T-helper 1 cell (primary cell): ENCODE results near the gene FAHD2A.
"Not testable (repeated sequence)": the region's sequence is repeated elsewhere in the genome, so short reads cannot be mapped to it uniquely, and the experiment has no call there.

Source experiments
- DNase-seq, 5 donors: peaks; one replicate each; pipeline ENCODE4 v3.0.0-alpha.2; 2012 to 2020

FAHD2A gene

DNA sequence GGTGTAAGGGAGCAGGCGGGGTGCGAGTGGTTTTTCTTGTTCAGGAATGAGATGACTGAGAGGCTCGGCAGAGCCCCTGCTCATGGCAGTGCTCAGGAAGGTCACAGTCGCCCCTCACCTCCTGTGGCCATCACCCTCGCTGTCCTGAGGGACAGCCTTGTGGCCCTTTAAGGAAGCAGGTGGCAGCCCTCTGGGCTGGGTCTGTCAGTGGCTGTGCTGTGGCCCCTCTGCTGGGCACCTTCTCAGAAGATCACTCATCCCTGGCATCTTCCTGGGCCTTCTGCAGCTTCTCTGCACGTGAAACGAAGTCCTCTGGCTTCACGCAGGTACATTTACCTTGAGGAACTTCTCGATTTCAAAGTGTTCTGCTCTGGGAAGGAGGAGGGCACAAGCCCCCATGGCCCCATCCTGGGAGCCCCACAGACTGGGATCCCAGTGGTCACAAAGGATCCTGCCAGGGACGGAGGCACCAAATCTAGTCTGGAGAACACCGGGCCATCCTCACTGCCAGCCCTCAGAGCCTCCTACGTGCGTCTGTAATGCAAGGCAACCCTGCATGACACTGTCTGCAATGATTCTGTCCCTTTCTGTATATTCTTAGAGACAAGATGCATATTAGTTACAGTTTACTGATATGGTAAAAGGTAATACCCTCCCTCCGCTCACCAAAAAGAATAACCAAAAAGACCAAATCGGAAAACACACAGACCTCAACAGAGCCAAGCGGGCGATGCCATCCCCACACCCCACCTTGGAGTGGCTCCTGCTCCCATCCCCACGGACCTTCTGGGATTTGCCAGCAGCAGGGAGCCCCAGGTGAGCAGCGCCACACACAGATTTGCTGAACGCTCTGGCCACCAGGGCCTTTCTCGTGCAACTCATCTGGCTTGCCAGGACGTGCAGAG is 25.9 kb upstream of the FAHD2A start:
- DNase-seq = no peak

DNA sequence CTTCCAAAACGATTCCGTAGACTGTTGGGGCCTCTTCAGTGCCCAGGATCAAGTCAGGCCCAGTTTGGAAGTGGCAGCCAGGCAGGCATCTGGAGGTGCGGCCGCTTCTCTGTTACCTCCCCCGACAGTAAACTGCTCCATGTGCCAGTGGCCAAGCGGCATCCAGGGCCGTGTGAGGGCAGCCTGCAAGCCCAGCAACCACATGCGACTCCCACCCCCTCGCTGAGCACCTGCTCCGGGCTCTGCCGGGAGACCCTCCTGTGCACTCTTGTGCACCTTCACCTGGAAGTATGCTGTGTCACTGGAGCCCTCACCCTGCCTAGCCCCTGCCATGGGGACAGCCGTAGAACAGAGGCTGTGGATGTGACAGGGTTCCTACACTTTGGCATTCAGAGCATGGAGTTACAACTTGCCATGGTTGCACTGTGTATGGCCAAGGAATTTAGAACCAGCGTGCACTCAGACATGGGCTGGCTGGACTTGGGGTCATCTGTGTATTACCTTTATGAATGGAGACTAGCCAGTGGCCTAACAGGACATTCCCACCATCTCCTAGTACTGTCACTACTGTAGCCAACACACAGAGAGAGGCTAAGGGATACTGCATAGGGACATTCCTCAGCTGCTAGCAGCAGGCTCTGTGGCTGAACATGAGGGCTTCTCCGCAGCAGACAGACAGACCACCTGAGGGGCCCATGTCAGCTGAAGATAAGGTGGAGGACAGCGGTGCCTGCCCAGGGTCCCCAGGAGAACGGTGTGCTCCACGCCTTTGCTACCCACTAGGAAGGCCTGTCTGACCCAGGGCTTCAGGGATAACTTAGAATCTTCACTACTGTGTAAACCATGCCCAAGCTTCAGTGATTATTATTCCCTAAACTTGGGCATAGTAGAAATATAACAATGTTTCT is 25.0 kb upstream of the FAHD2A start:
- no peak for DNase-seq

GRCh38 chr2:95378281-95378680 is 24.2 kb upstream of the FAHD2A start:
- DNase-seq = not testable (repeated sequence)

DNA sequence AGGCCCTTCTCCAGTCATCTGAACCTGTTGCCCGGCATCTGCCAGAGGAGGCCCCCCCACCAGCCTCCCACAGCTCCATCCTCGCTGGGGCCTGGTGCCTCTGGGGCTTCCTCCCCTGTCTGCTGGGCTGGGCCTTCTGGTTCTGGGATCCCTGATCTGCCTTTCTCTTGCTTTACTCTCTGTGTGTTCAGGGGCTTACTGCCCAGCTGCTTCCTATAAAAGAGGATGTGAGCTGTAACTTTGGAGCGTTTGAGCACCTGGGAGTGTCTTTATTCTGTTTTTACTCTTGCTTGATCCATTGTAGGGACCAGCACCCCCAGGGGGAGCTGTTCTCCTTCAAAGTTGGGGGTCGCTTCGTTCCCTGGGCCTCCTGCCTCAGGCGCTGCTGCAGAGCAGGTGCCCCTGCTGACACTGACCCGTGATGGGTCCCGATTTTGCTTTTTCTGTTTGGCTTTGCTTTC is 23.1 kb upstream of the FAHD2A start:
- no peak for DNase-seq

DNA sequence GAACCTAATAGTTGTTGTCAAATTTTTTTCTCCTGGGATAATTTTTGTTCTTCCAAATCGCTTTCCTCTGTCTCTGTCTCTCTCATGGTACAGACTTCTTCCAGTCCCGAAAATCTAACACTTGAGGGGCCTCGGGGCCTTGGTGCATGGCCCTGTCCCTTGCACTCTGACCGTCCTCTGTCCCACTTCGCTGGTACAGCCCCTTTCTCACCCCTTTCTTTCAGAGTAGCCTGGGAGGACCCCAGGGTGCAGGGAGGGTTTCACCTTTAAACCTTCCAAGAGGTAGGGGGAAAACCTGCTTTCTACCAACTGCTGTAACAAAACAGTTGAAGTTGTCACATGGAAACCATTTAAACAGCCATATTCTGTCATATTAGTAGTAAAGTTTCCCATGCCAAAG is 22.2 kb upstream of the FAHD2A start:
- DNase-seq = no peak

GRCh38 chr2:95380731-95381130 is 21.8 kb upstream of the FAHD2A start:
- no peak for DNase-seq

- DNase-seq = no peak
Measured at GRCh38 chr2:95381212-95382191, 21.0 kb upstream of the FAHD2A start.

DNA sequence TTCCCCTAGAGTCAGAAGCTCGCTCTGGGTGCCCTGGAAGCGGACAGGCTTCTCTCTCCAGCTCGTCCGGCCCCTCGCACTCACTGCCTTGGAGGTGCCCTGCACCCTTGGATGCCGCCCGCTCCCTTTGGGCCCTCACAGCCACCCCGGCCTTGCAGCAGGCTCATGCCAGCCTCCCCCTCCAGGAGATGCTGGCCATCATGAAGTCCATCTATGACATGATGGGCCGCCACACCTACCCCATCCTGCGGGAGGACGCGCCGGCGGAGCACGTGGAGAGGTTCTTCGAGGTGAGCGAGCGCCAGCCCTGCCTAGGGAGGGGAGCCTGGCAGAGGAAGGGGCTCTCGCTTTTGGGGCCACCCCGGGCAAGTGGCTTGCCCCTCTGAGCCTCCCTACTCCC is 20.3 kb upstream of the FAHD2A start:
- DNase-seq = no peak

DNA sequence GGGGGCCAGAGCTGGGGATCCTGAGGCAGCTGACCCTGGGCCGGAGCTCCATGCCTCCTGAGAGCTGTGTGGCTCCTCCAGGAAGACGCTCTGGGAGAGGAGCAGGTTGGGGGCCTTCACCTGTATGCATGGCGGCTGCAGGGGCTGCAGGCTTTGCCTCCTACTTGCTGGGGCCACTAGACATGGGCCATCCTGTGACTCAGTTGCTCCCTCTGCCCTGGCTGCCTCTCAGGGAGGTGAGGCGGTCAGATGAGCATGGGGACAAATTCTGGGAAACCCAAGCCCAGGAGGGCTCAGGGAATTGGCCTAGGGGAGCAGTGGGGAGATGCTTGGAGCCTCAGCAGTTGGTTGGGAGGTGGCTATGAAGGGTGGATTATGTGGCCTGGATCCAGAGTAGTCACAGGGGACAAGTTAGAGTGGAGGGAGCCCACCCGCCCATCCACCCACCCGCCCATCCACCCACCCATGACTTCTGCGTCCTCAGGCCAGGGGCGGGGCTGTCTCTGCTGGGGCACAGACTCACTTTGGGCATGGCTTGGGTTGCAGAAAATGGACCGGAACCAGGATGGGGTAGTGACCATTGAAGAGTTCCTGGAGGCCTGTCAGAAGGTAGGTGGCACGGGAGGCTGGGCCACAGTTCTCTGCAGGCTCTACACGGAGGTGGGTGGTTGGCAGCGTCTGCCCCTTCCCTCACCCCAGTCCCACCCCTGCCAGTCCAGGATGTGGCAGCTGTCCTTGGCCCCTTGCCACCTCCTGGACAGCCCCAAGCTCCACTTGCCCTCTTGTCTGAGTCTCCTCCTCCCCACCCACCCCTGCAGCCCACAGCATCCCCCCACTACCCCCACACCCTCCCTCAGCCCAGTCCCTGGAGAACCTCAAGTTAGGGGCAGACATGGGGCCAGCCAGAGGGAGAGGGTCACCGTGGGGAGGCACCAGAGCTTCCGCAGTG is 19.5 kb upstream of the FAHD2A start:
- DNase-seq = no peak

DNA sequence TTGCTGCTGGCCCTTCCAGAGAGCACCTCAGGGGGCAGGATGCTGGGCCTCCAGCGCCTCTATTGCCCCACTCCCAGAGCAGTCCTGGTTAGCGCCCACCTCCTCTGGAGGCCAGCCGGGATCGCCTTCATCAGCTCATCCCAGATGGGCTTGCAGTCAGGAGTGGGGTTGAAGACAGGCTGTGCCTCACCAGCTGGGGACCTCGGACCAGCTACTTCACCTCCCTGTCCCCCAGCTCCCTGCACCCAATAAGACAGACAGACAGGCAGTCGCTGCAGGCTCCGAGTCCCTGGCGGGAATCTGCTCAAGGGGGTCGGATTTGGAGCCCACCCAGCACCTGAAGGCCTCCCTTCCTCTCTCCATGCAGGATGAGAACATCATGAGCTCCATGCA is 18.9 kb upstream of the FAHD2A start:
- DNase-seq = no peak

DNA sequence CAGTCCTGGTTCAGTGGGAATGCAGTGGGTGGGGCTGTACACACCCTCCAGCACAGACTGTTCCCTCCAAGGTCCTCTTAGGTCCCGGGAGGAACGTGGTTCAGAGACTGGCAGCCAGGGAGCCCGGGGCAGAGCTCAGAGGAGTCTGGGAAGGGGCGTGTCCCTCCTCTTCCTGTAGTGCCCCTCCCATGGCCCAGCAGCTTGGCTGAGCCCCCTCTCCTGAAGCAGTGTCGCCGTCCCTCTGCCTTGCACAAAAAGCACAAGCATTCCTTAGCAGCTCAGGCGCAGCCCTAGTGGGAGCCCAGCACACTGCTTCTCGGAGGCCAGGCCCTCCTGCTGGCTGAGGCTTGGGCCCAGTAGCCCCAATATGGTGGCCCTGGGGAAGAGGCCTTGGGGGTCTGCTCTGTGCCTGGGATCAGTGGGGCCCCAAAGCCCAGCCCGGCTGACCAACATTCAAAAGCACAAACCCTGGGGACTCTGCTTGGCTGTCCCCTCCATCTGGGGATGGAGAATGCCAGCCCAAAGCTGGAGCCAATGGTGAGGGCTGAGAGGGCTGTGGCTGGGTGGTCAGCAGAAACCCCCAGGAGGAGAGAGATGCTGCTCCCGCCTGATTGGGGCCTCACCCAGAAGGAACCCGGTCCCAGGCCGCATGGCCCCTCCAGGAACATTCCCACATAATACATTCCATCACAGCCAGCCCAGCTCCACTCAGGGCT is 17.5 kb upstream of the FAHD2A start:
- no peak for DNase-seq

- no peak for DNase-seq
Measured at GRCh38 chr2:95385570-95385984, 16.9 kb upstream of the FAHD2A start.

DNA sequence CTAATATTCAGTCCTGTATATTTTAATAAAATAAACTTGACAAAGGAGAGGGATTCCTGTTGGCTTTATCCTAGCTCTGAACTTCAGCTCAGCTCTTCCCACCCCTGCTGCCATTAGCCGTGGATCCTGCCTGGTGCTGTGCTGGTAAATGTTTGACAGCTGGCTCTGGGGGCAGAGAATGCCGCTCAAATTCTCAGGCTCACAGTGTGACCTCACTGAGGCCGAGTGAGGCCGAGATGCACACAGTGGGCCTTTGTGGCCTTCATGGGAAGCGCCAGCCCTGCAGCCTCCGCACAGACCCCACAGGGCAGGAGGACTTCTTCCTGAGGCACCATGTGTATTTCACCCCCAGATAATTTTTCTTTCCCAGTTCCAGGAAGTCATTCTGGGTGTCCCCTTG is 16.5 kb upstream of the FAHD2A start:
- DNase-seq = no peak

DNA sequence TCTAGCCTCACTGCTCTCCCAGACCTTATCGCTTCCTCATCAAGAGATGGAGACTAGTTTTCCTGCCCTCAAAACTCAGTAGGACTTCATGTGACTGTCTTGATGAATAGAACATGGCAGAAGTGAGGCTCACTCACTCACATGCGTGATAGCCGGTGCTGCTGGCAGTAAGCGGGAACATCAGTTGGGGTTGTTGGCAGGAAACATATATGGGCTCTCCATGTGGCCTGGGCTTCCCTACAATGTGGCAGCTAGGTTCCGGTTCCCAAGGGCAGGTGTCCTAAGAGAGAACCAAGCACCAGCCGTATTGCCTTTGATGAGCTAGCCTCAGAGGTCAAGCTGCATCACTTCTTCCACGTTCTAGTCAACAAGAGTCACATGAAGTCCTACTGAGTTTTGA is 15.2 kb upstream of the FAHD2A start:
- no peak for DNase-seq

GRCh38 chr2:95388091-95388692 is 14.3 kb upstream of the FAHD2A start:
- no peak for DNase-seq

DNA sequence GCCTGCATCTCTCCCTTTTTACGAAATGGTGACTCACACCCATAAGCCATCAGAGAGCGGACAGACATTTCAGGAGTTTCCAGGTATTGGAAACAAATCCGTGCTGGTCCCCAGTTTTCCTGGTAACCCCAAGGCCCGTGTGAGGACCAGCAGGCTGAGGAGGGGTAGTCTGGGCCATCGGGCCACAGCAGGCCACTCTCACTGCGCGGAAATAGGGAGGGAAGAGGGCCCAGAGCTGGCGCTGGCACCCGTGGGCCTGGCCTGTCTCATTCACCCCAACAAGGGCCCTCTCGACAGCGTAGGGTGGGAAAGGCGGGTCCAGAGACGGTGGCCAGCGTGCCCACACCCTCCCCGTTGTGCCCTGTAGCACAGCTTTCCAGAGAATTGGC is 13.7 kb upstream of the FAHD2A start:
- no peak for DNase-seq

DNA sequence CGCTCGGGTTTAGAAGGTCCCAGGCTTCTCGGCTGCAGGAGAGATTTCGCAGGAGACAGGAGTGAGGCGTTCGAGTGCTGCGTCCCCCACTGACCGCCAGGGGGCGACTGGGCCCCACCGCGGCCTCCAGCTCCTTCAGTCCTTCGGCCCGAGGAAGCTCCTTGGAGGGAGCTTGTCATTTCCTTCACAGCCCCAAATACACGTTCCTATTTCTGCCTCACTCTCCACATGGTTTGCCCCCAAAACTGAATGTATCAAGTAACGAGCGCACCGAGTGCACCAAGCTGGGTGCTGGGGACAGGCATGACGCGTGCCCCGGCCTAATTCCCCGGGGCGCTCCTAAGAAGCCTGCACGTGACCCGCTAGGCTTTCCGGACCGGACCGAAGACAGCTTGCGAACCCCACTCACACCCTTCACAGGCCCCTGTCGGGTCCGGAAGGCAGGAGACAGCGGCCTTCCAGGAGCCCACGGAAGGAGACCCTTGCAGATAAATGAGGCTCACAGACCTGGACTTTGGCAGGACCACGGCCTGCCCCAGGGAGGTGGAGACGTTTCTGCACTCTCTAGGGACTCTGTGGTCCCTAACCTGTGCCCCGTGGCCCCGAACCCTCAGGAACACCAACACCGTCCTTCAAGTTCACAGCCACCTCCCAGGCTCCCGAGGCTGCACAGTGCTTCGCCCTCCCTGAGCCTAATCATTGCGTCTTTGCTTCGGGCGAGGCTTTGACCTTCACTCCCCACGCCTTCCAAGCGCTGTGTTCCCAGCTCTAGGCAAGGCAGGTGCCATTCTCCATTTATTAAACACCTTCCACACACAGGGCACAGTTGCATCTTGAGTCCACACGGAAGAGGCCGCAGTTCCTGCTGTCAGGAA is 13.0 kb upstream of the FAHD2A start:
- DNase-seq = peak in 2 of 5 donors; percentile 28 to 41

GRCh38 chr2:95390272-95390880 is 12.1 kb upstream of the FAHD2A start:
- no peak for DNase-seq
